D341Med (cell line): Measurements from ENCODE around the gene UQCR10.

Experiments
- DNase-seq: peaks from one replicate; pipeline ENCODE4 v3.0.0; 2012; ENCODE audit warnings: low spot score

UQCR10 gene

DNA sequence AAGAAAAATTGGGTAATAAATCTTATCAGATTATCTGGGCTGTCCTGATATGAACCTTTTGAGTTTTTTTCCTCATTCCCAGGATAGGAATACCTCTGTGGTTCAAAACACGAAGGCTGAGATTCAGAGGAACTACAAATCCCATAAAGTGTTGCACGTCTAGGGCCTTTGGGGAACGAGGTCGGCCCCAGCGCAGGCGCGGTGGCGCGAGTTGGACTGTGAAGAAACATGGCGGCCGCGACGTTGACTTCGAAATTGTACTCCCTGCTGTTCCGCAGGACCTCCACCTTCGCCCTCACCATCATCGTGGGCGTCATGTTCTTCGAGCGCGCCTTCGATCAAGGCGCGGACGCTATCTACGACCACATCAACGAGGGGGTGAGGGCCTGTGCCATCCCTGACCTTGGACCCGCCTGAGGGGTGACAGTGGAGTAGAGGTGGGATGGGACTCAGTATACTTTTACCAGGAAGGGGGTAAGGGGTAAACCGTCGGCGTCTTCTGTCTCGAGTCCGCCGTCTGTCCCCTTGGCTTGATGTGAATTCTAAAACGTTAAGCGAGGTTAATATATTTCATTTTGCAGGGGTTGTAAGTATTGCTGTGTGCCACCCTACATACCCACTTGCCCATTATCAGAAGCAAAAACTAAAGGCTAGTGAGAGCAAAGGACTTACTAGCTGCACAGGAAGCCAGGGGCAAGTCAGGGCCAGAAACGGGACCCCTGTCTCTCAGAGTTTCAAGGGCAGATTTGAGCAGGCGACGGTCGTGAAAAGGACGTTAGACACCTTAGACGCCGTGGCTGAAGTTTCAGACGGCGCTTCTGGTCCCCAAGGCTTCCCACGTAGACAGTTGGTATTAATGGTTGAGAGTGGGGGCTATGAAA is at the start of gene UQCR10:
Gene UQCR10 (plus strand): TSS at position 199 of the 881 bp plus-strand sequence. CDS start 30 bp downstream, at position 229.
- peak; percentile 94 for DNase-seq

DNA sequence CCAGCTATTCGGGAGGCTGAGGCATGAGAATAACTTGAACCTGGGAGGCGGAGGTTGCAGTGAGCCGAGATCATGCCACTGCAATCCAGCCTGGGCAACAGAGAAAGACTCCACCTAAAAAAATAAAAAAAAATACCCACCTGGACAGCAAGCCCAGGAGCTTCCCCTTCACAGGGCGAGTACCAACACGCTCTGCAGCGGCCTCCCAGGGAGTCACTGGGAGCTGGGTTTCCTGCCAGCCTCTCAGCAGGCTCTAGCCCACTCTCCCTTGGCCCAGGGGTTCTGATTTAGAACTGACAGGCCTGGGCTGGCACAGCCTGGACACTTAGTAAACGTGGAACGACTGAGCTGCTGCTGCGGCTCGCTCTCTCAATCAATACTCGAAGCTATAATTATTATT is 49.4 kb upstream of the UQCR10 start:
- no peak for DNase-seq

DNA sequence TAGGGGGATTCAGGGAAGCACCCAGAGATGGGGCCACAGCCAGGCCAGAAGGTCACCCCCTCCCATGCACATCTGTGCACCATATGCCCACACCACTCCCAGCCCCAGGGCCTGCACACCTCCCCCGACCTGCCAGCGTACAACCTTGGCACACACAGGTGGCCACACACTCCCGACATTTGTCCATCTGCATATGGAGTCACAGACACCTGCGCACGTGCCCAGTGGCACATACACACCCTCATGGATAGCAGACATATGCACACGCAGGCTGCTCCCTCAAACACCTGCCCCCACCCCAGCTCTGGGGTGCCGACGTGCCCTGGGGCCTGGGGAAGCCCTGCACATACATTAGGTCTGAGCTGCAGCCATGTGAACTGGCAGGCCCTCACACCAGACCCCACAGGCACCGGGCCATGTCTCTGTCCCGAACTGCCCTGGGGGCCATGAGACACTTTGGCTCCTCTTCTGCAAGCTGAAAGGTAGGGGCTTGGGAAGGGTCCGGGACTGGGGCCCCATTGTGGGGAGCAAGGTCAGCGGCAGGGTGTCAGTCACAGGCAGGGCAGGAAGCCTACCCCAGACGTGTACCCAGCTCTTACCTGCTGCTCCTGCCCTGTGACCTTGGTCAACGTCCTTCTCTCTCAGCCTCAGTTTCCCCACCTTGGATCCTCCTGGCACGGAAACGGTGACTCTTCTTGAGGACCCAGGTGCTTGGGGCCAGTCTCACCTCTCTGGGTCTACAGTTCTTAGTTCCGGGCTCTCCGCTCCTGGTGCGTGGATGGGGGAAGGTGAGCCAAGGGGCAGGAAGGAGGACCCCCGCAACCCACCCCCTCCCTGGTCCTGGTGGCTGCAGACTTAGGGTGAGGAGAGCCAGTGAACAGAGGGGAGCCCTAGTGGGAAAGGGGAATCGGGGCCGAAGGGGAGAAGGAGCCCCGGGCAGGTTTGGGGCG is 47.9 kb upstream of the UQCR10 start:
- DNase-seq: no peak

DNA sequence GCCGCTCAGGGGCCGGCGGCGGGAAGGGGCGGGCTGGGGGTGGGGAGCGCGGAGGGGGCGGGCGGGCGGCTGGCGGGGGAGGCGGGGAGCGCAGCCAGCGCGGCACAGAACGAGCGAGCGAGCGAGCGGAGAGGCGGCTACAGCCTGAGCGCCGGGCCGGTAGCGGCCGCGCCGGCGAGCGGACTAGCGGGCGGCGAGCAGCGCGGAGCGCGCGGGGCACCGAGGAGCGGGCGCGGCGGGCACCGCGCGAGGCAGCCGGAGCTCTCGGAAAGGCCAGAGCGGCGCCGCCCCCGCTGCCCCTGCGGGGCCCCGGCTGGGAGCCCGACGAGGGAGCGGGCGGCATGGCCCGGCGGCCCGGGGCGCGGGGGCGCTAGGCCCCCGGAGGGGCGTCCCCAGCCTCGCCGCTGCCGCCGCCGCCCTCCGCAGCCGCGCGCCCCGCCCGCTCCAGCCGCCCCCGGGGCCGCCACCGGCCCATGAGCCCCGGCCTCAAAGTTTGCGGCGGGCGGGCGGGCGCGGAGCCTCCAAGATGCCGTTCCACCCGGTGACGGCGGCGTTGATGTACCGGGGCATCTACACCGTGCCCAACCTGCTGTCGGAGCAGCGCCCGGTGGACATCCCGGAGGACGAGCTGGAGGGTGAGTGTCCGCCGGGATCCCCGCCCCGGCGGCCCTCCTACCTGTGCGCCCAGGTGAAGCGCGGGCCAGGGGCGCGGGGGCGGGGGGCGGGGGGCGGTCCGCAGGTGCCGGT is 47.1 kb upstream of the UQCR10 start, which contains the start of gene CABP7:
Gene CABP7 (plus strand): TSS at position 105 of the 747 bp plus-strand sequence. CDS start 422 bp downstream, at position 527.
- DNase-seq: peak; percentile 82

DNA sequence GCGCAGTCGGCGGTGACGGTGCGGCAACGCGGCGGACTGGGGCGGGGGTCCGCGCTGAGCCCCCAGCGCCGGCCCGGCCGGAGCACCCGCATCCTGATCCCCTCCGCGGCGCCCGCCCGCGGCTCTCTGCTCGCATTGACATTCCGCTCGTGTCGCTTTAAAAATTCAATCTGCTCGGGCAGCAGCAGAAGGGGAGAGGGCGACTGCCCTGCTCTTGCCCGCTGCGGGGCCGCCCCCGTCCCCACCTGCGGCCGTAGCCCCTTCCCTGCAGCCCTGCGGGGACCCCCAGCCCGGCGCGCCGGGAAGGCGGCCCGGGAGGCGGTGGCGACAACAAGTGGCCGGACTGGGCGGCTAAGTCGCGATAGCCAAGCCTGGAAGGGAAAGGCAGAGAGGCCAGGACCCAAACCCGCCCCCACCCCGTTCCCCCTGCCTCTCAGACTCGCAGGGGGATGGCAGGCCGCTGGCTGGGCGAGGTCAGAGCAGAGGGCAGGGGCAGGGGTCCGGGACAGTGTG is 46.3 kb upstream of the UQCR10 start:
- no peak for DNase-seq

DNA sequence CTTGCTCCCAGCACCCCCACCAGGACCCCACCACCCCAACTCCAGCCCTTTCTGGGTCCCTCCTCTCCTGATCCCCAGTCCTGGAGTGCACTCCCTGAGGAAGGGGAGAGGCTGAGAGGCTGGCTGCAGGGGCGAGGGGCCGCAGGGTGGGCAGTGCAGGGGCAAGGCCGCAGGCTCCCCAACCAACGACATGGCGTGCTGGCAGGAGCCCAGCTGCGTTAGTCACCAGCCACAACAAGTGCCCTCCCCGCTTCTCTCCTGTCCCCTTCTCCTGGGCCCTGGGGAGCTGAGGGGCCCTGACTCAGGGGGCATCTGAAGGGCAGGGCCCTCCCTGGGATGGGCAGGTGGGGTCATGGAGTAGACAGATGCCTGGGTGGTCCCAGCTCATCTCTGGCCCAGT is 45.0 kb upstream of the UQCR10 start:
- DNase-seq: no peak

DNA sequence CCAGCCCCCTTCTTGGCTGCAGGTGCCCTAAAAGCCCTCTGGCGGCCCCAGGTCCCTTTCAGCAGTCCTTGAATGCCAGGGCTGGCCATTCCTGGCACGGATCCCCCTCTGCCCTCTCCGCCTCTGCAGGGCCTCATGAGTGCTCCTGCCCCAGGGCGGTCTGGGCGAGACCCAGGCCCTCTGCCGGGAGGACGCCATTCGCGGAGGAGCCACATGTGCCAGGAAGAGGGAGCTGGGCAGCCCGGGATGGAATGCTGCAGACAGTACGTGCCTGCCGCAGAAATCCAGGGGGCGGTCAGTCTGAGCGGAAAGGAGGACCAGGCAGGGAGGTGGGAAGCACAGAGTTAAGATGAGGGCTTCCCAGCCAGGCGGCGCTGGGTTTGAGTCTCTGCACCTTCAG is 44.6 kb upstream of the UQCR10 start:
- no peak for DNase-seq

DNA sequence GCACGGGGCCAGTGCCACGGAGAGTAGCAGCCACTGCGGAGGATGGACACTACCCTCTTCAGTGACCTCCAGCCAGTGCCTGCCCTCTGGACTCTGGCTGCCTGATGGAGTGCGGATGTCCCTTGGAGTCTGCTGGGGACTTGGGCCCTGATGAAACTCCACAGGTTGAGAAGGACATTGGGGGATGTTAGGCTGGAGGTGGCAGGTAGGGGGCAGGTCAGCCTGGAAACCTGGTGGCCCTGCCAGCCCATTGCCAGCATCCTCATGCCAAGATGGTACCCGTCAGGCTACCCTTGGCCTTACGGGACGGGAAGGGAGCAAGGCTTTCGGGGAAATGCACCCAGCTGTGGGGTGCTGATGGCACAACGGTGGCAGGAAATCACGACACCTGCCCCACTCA is 43.4 kb upstream of the UQCR10 start:
- DNase-seq: no peak

DNA sequence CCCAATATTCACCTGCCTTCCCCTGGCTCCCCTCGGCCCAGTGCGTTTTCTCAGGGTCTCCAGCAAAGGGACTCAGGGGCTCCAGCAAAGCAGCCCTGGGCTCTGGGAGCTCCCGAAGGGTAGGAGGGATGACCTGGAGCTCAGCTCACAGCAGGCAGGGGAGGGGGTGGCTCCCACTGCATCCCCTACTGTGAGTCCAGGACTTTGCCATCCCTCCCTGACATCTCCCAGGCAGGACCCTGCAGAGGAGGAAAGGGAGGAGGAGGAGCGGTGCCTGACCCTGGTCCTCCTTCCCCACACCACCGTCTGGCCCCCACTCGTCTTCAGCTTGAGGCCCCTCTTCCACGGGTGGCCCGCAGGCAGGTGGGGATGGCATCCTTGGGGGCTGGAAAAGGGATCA is 42.3 kb upstream of the UQCR10 start:
- no peak for DNase-seq

DNA sequence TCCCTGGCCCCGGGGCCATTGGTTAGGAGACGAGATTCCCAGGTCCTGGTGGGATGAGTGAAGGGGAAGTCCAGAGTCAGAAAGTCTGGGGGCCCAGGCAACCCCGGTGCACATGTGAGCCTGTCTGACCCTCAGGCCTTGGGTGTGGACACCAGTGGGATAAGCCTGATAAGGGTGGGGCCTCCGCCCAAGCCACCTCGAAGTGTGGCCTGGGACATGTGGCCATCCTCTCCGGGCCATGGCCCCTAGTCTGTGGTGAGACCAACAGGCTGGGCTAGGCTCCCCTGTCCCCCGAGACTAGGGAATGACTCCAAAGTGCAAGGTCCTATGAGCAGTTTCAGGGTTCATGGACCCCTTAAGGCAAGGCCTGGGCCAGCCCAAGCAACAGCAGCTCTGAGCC is 41.1 kb upstream of the UQCR10 start:
- no peak for DNase-seq

DNA sequence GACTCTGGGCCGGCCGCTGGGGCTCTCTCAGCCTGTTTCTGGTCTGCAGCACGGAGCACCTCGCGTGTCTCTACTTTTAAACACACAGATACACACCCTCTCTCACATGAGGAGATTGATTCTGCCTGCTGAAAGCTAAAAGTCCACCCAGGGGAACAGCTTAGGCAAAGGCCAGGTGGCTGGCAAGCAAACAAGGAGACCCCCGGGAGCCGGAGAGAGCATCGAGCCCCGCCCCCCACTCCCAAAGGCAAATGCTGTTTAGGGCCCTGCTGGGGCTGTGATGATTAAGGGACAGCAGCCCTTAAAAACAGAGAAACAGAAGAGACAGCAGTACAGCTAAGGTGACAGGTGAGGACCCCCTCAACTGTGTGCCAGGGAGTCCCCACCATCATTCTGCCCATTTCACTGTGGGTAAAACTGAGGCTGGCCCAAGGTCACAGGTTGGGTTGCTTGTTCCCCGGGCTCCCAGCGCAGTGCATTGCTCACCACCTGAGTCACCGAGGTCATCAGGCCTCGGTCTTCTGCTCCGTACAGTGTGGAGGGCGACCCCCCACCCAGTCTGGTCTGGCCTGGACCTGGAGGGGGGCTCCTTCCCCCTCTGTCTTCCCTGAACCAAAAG is 40.5 kb upstream of the UQCR10 start:
- peak; percentile 64 for DNase-seq

DNA sequence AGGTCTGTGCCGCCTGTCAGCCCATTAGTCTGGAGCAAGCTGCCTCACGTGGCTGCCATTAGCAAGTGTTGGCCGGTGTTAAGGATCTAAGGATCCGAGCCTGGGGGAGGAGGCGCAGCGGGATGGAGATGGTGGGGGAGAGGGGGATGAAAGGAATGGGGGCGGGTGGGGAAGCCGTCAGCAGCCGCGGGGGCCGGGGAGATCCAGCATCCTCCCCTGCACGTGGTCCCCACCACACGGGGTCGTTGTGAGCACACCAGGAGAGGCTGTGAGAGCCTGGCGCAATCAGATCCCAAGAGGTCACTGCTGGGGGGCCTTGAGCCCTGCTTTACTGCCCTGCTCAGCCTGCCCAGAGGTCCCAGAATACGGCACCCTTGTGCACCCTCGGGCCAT is 40.0 kb upstream of the UQCR10 start:
- DNase-seq: peak; percentile 85

DNA sequence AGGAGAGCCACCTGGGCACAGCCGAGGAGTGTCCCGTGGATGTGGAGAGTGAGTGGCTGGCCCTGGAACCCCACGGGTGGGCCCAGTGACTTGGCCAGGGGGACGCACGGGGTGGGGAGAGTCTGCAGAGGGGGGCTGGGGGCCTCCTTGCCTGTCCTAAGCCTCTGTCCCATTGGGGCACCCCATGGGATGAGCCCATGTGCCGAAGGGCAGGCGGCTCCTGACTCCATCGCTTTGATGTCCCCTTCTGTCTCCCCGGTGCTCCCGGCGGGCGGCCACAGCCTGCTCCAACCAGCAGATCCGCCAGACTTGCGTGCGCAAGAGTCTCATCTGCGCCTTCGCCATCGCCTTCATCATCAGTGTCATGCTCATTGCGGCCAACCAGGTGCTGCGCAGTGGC is 38.0 kb upstream of the UQCR10 start:
- DNase-seq: no peak

DNA sequence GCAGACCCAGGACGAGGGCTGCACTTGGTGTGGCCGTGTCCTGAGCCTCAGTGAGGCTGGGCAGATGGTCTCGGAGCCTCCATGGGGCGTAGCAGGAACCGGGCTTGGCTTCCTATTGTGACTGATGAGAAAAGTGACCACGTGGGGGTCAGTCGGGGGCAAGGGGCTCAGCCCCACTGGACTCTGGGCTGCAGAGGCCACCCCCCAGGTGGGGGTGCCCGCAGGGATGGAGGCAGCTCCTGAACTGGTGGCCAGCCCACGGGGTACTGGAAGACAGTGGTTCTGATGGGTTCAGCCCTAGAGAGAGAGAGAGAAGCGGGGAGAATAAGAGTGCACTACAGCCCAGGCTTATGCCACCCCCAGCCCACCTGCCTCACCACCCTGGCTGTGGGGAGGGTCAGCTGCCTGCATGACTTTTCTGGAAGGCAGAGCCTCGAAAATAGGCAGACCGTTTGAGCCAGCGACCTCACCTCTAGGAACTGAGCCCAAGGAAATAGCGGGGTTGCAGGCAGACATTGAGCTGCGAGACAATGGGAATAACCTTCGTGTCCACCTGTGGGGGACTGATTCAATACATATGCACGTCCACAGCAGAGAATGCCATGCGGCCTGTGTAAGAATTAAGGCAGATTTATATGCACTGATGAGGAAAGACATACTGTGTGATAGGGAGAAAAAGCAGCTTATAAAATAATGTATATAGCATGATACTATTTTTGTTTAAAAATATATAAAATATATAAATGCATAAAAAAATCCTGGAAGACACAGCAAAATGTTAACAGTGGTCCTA is 35.9 kb upstream of the UQCR10 start:
- no peak for DNase-seq

DNA sequence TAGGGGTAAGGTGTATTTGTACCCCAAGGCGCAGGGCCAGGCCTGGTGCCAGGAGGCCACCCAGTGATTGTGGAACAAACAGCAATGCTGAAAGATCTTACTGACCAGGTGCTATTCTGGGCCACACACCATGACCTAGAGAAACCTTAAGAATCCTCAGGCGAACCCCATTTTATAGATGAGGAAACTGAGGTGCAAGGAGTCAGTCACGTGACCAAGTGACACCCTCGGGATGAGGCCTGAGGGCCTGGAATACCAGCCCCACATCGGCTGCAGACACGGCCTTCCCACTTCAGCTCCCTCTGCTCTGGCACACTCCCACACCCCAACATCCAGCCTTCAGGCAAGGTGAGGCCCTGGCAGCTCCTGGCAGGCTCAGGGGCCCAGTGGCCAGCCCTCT is 34.3 kb upstream of the UQCR10 start:
- DNase-seq: no peak

DNA sequence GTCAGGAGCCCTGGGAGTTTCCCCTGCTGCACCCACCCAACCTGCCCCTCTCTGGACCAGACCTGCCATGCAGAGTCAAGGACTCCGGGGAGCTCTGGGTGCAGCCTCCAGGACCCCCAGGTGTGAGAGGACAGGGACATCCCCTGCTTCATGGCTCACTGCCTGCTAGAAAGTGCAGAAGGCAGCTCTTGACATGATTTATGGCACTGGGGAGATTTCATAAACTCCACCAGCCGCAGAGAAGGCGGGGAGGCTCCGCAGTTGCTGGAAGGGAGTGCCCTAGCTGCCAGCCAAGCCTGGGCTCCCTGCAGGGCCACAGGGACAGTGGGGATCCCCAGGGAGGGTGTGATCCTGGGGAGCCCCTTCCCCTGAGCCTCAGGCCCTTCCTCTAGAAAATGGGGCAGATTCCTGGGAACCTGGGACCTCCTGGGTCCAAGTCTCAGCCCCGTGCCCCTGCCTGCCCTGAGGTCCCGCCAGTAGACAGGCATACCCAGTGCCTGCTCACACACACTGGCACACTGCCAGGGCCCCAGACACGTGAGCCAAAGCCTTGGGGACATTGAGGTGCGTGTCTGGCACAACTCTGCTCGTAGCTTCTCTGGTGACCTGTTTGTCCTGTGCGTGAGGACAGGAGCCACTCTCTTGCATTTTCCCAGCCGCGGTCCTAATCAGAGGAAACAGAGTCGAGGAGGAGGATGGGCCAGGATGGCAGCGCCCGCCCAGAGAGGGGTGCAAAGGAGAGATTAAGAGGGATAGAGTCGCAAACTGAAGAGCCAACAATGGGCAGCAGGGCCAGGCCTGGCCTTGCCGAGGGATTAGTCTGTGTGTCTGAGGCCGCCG is 33.6 kb upstream of the UQCR10 start:
- no peak for DNase-seq

DNA sequence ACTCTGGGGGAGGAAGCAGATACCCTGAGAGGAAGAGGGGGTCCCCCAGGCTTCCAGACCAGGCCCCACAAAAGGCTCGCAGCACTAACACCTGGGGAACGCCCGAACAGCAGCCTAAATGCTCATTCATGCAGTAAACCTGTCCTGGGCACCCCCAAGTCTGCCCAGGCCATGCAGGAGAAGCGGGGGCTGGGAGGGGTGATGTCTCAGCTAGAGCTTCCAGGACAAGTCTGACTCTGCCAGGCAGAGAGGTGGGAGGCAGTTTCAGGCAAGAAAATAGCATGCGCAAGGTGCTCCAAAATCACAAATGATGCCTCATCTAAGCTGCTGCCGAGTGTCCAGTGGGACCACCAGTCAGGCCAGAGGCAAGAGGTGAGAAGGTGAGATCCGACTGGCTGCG is 32.8 kb upstream of the UQCR10 start:
- DNase-seq: no peak

DNA sequence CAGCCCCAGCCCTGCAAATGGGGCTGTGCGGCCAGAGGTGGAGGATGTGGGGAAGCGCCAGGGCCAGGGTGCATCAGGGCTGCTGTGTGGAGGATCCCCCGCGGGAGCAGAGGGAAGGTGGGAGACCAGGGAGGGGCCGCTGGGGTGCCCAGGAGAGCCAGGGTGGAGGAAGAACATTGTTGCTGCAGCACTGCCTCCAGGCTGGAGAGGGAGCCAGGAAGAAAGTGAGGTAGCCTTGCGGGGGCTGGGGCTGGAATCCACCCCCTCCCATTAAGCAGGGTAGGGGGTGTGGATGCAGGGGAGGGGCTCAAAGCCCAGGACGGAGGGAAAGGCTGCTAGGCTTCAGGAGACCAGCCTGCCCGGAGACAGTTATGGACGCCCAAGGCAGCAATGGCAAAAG is 32.3 kb upstream of the UQCR10 start:
- DNase-seq: no peak

DNA sequence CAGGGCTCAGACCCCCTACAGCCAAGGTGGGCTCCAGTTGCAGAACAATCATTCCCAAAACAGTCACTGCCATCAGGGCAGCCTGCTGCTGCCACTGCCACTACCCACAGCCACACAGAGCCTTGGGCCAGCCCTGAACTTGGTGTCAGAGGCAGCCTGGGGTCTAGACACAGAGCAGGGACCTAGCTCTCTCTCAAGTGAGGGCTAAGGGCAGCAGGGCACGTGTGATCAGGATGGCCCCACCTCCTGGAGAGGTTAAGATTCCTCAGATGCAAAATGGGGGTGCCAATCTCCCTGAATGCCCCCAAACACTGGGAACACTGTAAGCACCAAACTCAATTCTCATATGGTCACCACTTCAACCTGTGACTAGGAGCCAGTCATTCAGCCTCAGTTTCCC is 31.8 kb upstream of the UQCR10 start:
- DNase-seq: no peak
